MCF 10A (cell line): ENCODE results near the gene GLRX5. TPM values are rescaled to one million over a fixed set of nuclear protein-coding genes. Genes with fewer than 3 reads are reported as not detected.

ENCODE experiments used
- BruUV-seq: library from RNA; stranded (reverse); fragments of 400-500 nt; replicated peaks from 2 replicates; lab custom pipeline; 2021; lab: Mats Ljungman, UMichigan
- CTCF ChIA-PET: fragments of 300-600 bp; sonication (Branson Sonifier 250); formaldehyde crosslinking; extraction: SDS; loops from one replicate; lab custom pipeline; 2021; ENCODE audit warnings: antibody characterized with exemption, inconsistent platforms; lab: Yijun Ruan, JAX
- POLR2A ChIA-PET: fragments of 300-600, 350-650 bp; sonication (Branson Sonifier 250); formaldehyde crosslinking; extraction: SDS; loops from one replicate; lab custom pipeline; 2020; ENCODE audit warnings: antibody characterized with exemption, inconsistent platforms; lab: Yijun Ruan, JAX
- DNase-seq: peaks from one replicate; pipeline ENCODE4 v3.0.0-alpha.2; 2018; ENCODE audit not compliant: unreplicated experiment
- H3K27ac Mint-ChIP-seq: one replicate; pipeline ENCODE4 v1.8.0; 2022; ENCODE audit warnings: mild to moderate bottlenecking, low read depth, mixed read lengths; ENCODE audit not compliant: unreplicated experiment
- H3K27me3 Mint-ChIP-seq: one replicate; pipeline ENCODE4 v1.8.0; 2022; ENCODE audit warnings: mixed read lengths; ENCODE audit not compliant: insufficient read depth, unreplicated experiment
- H3K36me3 Mint-ChIP-seq: one replicate; pipeline ENCODE4 v1.8.0; 2022; ENCODE audit warnings: mild to moderate bottlenecking, moderate library complexity, mixed read lengths; ENCODE audit not compliant: insufficient read depth, unreplicated experiment
- H3K4me1 Mint-ChIP-seq: one replicate; pipeline ENCODE4 v1.8.0; 2022; ENCODE audit warnings: mixed read lengths; ENCODE audit not compliant: insufficient read depth, unreplicated experiment
- H3K4me3 Mint-ChIP-seq: one replicate; pipeline ENCODE4 v1.8.0; 2022; ENCODE audit warnings: mild to moderate bottlenecking, moderate library complexity, mixed read lengths; ENCODE audit not compliant: unreplicated experiment
- H3K9me3 Mint-ChIP-seq: one replicate; pipeline ENCODE4 v1.8.0; 2022; ENCODE audit warnings: mixed read lengths; ENCODE audit not compliant: unreplicated experiment
- CTCF ChIP-seq: fragments of 200-600 bp; IDR thresholded peaks from one replicate; pipeline ENCODE4 v1.8.0; 2022; ENCODE audit warnings: antibody characterized with exemption, mild to moderate bottlenecking; ENCODE audit not compliant: unreplicated experiment
- intact Hi-C: fragments of 100-400 bp; cut with micrococcal nuclease; formaldehyde crosslinking; loops from 2 replicates; pipeline ENCODE4 v1.14.1; 2022
- total RNA-seq: library from RNA; stranded (reverse); gene quantifications from 2 replicates; pipeline ENCODE4 v1.2.3, GENCODE V29; 2022

The GLRX5 gene
- total RNA-seq, 1 experiment from 2014 or later = 32.2 TPM

GRCh38 chr14:95555053-95555452 is 20.2 kb downstream of the GLRX5 start:
- Mint-ChIP-seq H3K36me3 (no peaks in the 10 kb centered on the region), H3K9me3 (no peaks in the 10 kb centered on the region), H3K27me3 (no peaks in the 10 kb centered on the region), H3K4me3 (no peak overlapping the region), H3K4me1 (no peaks in the 10 kb centered on the region), H3K27ac (no peak overlapping the region)
- intact Hi-C loops = no loop called here
- no peak for DNase-seq
- TF ChIP-seq CTCF = no peak
- CTCF ChIA-PET = interaction anchor here (0.5 to 0.6 kb wide), 3 partner anchors 100 to 1846 kb away, joined by 3 to 4 read pairs (median 3); no protein-coding TSS in a partner anchor
- BruUV-seq = no TSS peak
- POLR2A ChIA-PET = no interaction called here

DNA sequence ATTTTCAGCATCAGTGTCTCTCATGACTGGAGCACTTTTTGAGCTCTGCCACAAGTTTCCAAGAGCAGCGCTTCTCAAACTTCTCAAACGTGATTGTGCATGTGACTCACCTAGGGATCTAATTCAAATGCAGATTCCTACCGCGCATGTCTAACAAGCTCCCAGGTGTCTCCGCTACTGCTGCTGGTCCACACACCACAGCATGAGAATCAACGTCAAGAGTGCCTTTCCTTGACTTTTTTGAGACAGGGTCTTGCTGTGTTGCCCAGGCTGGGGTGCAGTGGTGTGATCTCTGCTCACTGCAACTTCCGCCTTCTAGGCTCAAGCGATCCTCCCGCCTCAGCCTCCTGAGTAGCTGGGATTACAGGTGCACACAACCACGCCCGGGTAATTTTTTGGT is 22.4 kb downstream of the GLRX5 start:
- DNase-seq = no peak
- intact Hi-C loops = no loop called here
- BruUV-seq = no TSS peak
- Mint-ChIP-seq H3K27me3 (peaks cover 8% of the 10 kb centered on the region), H3K36me3 (no peaks in the 10 kb centered on the region), H3K4me1 (no peaks in the 10 kb centered on the region), H3K4me3 (no peak overlapping the region), H3K27ac (no peak overlapping the region), H3K9me3 (no peaks in the 10 kb centered on the region)
- CTCF ChIA-PET = interaction anchor here (0.6 to 2.5 kb wide), 5 partner anchors 30 to 437 kb away, joined by 3 to 11 read pairs (median 6); no protein-coding TSS in a partner anchor
- TF ChIP-seq CTCF = no peak
- POLR2A ChIA-PET = interaction anchor here (0.7 kb wide), 1 partner anchor 432 kb away, joined by 3 read pairs; no protein-coding TSS in a partner anchor

DNA sequence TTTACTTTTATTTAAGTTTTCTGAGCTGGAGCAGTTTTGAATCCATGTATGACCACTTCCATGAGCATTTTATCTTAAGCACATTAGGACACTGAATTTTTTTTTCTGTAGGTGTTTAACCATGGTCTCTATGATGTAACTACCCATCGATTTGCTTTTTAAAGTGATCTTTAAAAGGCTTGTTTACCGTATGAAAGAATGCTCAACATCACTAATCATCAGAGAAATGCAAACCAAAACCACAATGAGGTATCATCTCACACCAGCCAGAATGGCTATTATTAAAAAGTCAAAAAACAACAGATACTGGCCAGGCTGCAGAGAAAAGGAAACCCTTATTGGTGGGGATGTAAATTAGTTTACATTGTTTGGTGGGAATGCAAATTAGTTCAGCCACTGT is 23.0 kb downstream of the GLRX5 start:
- no peaks in the 10 kb centered on the region for H3K4me1 Mint-ChIP-seq
- no peak overlapping the region for H3K27ac Mint-ChIP-seq
- no peaks in the 10 kb centered on the region for H3K36me3 Mint-ChIP-seq
- no peak overlapping the region for H3K4me3 Mint-ChIP-seq
- TF ChIP-seq CTCF = no peak
- peaks cover 11% of the 10 kb centered on the region for H3K27me3 Mint-ChIP-seq
- BruUV-seq = no TSS peak
- no peaks in the 10 kb centered on the region for H3K9me3 Mint-ChIP-seq
- ChIA-PET POLR2A (interaction anchor here (0.7 kb wide), 1 partner anchor 433 kb away, joined by 3 read pairs; no protein-coding TSS in a partner anchor), CTCF (interaction anchor here (0.6 to 2.5 kb wide), 6 partner anchors 10 to 543 kb away, joined by 3 to 11 read pairs (median 4); no protein-coding TSS in a partner anchor)
- intact Hi-C loops = no loop called here
- no peak for DNase-seq

GRCh38 chr14:95559203-95559602 is 24.4 kb downstream of the GLRX5 start:
- no peak for DNase-seq
- Mint-ChIP-seq H3K36me3 (no peaks in the 10 kb centered on the region), H3K4me3 (no peak overlapping the region), H3K9me3 (no peaks in the 10 kb centered on the region), H3K27me3 (peaks cover 11% of the 10 kb centered on the region), H3K4me1 (no peaks in the 10 kb centered on the region), H3K27ac (no peak overlapping the region)
- BruUV-seq = no TSS peak
- POLR2A ChIA-PET = interaction anchor here (1.7 kb wide), 1 partner anchor 12 kb away, joined by 5 read pairs; no protein-coding TSS in a partner anchor
- TF ChIP-seq CTCF = no peak
- CTCF ChIA-PET = interaction anchor here (0.6 to 7.6 kb wide), 22 partner anchors 10 to 848 kb away, joined by 3 to 158 read pairs (median 4); no protein-coding TSS in a partner anchor
- intact Hi-C loops = no loop called here
